HG02981 (cell line): ENCODE measurements around the gene DLG5.

Experiments used
- ATAC-seq: cut with Tn5 transposase; IDR thresholded peaks from one replicate; pipeline ENCODE4 v1.9.1; 2021; ENCODE audit warnings: mild to moderate bottlenecking, moderate library complexity; ENCODE audit not compliant: unreplicated experiment

The DLG5 gene

DNA sequence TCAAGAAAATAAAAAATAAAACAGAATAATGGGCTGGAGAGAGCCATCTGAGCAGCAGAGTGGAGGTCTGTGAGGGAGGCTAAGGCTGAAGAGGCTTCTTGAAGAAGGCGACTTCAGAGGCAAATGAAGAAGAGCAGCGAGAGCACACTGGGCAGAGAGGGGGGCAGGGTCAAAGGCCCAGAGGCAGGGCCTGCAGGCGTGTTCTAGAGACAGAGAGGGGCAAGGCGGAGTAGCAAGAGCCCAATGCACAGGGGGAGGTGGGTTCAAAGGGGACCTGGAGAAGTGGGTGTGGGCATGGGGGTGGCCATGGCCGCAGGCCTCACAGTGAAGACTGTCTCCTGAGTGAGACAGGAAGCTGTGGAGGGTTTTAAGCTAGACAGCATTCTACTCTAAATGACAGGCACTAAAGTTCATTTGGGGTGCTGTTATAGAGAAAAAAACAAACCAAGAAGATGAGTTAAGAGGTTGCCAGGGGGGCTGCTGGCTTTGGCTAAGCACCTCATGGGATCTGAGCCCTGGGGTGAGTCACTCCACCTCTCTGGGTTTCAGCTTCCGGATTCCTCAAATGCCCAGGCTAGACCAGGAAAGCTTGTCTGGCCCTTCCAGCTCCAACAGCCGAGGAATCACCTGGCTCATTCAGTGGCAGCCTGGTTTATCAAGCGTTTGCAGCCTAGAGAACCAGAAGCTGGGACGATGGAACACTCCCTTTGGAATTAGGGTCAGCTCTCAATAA, 81.7 kb downstream of the DLG5 start:
- ATAC-seq = no peak

DNA sequence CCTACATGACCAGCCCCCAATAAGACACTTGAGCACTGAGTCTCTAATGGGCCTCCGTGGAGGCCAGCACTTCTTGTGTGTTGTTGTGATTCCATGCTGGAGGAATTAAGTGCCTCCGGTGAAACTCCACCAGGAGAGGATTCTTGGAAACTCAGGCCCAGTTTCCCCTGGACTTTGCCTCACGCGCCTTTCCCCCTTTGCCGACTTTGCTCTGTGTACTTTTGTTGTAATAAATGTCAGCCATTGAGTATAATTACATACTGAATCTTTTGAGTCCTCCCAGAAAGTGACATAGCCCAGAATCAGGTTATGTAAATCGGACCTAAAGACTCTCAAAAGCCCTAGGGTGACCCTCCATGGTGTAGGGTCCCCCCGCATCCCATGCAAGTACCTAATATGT, 82.4 kb downstream of the DLG5 start:
- ATAC-seq = no peak

- ATAC-seq = no peak
Observed at GRCh38 chr10:77843264-77843663, 83.3 kb downstream of the DLG5 start.

DNA sequence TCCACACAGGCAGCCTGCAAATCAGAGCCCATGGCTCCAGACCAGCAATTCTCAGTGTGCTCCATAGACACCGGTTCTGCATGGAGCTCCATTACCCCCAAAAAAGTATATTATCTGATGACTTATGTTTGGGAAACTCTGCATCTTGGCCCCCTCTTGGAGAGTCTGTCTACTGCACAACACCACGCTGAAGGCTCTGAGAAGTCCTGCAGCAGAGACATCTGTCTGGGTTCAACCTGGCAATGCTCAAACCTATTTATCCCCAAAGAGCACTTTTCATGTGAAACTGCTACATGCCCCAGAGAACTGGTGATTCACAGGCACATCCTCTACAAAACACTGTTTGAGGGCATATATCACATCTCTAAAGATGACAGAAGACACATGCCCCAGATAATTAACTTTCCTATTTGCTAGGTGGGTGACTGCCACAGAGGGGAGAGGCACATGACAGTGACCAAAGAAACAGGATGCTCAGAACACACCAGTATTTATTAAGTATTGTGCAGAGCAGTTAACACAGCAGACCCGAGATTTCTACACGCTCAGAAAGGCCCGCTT, 83.8 kb downstream of the DLG5 start:
- ATAC-seq = no peak

GRCh38 chr10:77841711-77842375, 84.7 kb downstream of the DLG5 start:
- no peak for ATAC-seq

DNA sequence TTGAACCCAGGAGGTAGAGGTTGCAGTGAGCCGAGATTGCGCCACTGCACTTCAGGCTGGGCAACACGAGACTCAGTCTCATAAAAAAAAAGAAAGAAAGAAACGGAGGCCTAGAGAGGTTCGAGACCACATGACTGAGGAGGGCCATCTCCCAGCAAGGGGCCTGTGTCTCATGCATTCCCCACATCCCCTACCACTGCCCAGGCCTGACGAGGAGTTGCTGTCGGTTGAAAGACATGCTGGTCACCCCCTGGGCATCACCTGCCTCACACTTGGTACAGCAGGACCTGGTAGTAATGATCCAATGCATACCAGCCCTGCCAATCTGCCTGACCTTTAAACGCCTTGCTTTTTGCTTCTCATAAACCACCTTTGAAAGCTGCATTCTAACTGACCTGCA, 85.9 kb downstream of the DLG5 start:
- ATAC-seq = no peak

DNA sequence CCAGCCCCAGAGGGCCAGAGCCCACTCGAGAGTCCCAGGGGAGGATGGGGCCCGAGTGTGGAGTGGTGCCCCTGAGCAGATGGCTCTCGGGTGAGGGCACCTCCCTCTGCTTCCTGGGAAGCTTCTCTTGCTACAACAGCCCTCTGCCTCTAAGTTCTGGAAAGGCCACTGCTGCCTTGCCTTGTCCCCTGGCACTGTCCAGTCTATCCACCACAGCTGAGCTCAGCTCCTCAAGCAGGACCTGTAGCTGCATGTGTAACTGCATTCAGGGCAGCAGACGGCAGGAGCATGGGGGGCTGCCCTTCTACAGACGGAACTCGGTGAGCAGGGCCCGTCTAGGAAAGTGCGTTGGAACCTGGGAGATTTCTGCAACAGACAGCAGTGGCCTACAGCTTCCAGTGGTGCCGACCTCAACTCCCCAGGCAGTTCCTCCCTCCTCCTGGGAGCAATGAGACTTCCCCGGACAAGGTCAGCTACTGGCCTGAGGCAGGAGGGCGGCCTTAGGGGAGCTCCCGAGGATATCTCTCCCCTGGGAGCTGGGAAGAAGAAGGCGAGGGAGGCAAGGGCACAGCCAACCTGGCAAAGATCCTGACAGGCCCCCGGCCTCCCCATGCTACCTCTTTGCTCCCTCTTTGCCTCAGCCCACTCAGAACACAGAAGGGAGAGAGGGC, 88.5 kb downstream of the DLG5 start:
- no peak for ATAC-seq

DNA sequence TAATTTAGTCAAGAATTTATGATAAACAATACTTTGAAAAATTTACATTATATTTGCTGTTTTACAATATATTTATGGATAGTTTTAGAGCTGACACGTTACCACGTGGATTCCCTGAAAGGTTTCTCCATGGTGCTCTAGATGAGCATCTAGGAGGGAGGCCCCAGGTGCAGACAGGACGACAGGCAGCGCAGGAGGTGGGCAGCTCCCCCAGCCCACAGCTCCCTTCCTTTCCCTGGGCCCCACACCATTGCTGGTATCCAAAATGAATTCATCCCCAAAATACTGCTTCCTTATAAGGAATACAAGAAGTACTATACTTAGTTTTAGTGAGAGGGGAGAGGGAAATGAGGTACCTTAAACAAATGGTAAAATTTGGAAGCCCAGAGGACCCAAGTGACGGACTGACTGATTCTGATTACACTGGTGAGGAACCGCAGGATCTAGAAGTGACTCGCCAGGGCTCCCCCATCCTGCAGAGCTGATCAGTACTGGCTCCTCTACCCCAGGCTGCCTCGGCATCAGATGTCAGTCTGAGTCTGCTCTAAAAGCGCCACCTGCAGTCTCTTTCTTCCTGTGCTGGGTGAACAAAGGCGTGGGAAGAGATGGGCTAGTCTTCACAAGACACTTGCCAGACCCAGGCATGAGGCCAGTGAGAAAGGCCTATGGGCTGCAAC, 89.2 kb downstream of the DLG5 start:
- ATAC-seq = peak; percentile 82

DNA sequence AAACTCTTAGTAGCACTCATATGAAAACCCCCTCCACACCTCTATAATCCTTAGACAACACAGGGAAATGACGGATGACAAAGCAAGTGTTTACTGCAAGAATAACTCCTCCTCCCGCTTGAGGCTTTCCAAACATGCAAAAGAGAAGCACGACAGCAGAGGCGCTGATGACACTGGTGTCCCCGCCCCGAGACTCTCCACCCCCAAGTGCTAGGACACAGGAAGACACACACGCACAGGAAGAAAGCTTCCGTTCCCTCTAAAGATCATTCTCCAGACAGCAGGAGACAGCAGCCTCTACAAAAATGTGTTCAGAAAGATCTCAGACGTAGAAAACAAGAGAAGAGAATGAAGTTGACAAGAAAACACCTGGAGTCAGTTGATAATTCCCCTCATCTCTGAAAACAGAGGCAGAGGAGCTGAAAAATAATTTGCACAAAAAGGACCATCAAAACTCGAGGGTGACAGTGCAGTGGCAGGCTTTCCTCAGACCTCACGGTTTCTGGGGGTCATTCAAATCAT, 90.2 kb downstream of the DLG5 start:
- peak; percentile 47 for ATAC-seq

GRCh38 chr10:77835669-77836086, 90.9 kb downstream of the DLG5 start:
- ATAC-seq = no peak

DNA sequence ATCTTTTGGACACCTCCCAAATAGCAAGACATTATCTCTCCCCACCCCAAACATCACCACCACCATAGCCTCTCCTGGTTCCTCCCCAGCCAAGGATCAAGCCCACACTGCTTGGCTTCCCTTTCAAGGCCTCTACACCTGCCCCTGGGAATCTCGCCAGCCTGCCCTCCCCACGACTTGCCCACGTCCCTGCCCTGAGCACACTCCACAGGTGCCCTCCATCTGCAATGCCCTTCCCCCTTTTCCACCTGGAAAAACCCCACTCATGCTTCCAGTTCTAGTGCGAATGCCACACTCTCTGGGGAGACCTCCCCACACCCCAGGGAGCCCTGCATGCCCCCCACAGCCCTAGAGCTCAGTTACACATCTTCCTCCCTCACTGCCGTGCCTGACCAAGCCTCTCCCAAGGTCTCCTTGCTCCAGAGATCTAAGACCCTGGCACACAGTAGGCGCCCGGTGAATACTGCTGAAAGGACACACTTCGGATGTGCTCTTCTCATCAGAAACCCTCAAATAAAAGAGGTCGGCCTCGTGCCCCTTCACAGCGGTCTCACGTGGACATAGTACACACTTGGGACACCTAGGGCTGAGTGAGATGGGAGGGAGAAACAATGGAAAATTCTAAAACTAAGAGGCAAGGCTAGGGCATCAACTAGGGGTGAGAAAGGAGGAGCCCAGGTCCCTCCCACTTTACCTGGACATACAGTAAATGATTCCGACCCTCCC, 91.4 kb downstream of the DLG5 start:
- no peak for ATAC-seq

DNA sequence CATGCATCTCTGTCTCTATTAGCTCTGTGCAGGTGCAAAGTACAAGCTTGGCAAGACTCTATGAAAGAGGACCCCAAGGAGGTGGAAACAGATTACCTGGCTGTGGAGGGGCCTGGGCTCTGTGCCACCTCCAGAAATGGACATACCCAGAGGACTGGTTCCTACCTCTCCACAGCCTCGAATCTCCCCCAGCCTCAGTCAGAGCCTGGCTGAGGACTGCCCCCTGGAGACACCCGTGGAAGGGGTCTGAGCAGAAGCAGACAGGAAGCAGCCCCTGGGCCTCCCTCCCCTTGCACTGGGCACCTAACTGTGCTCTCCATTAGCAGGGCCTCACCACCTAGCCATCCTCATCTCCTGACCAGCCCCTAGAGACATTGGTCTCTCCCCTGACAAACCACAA, 92.0 kb downstream of the DLG5 start:
- ATAC-seq = no peak

DNA sequence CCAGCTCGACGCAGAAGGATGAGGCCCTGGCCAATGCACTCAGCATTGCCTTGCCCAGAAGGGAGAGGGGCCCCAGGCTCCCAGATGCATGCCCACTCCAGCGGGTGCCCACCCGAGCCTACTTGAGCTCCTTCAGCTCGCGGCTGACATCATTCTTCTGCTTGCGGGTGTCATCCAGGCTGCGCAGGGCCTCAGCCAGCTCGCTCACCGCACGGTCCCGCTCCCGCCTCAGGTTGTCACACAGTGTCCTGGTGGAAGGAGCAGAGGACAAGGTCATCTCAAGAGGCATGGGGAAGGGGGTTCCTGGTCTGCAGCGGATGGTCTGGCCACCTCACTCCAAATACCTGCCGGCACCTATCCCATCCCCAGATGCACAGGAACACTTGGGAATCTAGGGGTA, 92.8 kb downstream of the DLG5 start:
- ATAC-seq = no peak

GRCh38 chr10:77833225-77833624, 93.3 kb downstream of the DLG5 start:
- no peak for ATAC-seq

- ATAC-seq = no peak
Observed at GRCh38 chr10:77832238-77832637, 94.3 kb downstream of the DLG5 start.

DNA sequence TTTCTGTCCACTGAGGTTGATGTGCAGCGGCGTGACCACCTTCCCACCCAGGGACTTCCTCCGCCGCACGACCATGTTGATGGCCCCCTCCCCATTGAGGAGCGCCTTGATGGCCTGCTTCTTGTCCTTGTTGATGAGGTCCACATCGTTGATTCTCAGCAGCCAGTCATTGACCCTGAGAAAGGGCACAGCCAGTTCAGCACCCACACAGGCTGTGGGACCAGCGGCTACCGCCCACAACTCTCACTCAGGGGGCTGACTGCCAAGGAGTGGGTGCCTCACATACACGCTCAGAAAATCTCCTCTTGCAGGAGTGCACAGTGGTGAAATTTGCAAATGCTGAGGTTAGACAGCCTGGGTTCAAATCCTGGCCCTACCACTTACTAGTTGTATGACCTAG, 97.2 kb downstream of the DLG5 start:
- no peak for ATAC-seq

- no peak for ATAC-seq
Observed at GRCh38 chr10:77828377-77828776, 98.2 kb downstream of the DLG5 start.

- no peak for ATAC-seq
Observed at GRCh38 chr10:77827366-77827765, 99.2 kb downstream of the DLG5 start.

DNA sequence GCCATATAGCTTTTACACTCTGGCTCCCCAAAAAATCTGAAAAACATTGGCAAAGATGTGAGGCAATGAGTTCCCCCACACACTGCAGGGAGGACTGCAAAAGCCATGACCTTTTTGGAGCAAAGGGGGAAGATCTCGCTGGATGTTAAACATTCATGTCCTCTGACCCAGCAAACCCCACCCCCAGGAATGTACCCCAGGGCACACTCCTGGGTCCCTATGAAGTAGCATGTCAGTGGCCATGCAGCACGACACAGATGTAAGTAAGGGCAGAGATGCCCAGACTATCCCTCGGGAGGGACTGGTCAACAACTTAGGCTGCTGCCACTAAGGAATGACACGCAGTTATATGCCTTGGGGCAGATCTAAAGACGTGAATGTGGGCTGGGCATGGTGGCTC, 100.6 kb downstream of the DLG5 start:
- ATAC-seq = no peak

GRCh38 chr10:77824908-77825307, 101.6 kb downstream of the DLG5 start:
- ATAC-seq = no peak
